Osteoblast (primary cell): ENCODE data around the gene FLNC. TPM values are rescaled to one million over a fixed set of nuclear protein-coding genes. Genes with fewer than 3 reads are reported as not detected.

Experiments
- DNase-seq: peaks from one replicate; pipeline ENCODE4 v3.0.0; 2011; ENCODE audit warnings: low spot score, mixed read lengths; ENCODE audit not compliant: insufficient read length; ENCODE audit errors: missing footprints
- H2AFZ ChIP-seq: 2 replicates; pipeline ENCODE4 v1.6.0; 2011; ENCODE audit warnings: mild to moderate bottlenecking, low read length
- H3K27ac ChIP-seq: 2 replicates; pipeline ENCODE4 v1.5.1; 2011; ENCODE audit warnings: mild to moderate bottlenecking, low read depth, low read length, moderate library complexity
- H3K27me3 ChIP-seq: 2 replicates; pipeline ENCODE4 v1.6.0; 2012; ENCODE audit warnings: mild to moderate bottlenecking, control low read depth, inconsistent platforms, low read length, moderate library complexity; ENCODE audit not compliant: insufficient read depth
- H3K36me3 ChIP-seq: 2 replicates; pipeline ENCODE4 v1.5.1; 2011; ENCODE audit warnings: mild to moderate bottlenecking, low read length, control low read depth, moderate library complexity; ENCODE audit not compliant: insufficient read depth
- H3K4me1 ChIP-seq: 2 replicates; pipeline ENCODE4 v1.5.1; 2011; ENCODE audit warnings: mild to moderate bottlenecking, low read length, control low read depth, moderate library complexity; ENCODE audit not compliant: insufficient read depth
- H3K4me2 ChIP-seq: 2 replicates; pipeline ENCODE4 v1.6.0; 2011; ENCODE audit warnings: mild to moderate bottlenecking, low read length; ENCODE audit not compliant: insufficient read depth
- H3K4me3 ChIP-seq: fragments of 200-600 bp; sonication (generic); 3 replicates; pipeline ENCODE4 v1.5.1; 2012; ENCODE audit warnings: mild to moderate bottlenecking, low read length, inconsistent platforms; ENCODE audit not compliant: insufficient read depth
- H3K79me2 ChIP-seq: 2 replicates; pipeline ENCODE4 v1.6.0; 2012; ENCODE audit warnings: mild to moderate bottlenecking, low read length, control low read depth, inconsistent platforms; ENCODE audit not compliant: insufficient read depth
- H3K9me3 ChIP-seq: 2 replicates; pipeline ENCODE4 v1.5.1; 2011; ENCODE audit warnings: low read depth, low read length, control low read depth
- H4K20me1 ChIP-seq: 2 replicates; pipeline ENCODE4 v1.6.0; 2012; ENCODE audit warnings: mild to moderate bottlenecking, low read length, control low read depth; ENCODE audit not compliant: insufficient read depth
- total RNA-seq: library from RNA; depleted of rRNA; stranded (reverse); fragments of >200 nt; gene quantifications from 2 replicates; pipeline ENCODE4 v1.2.3, GENCODE V29; 2012
- TF ChIP-seq, protein P1 (sequence below): IDR thresholded peaks from 2 replicates; pipeline ENCODE4 v1.5.1; 2011; ENCODE audit warnings: mild to moderate bottlenecking, low read depth, low read length, moderate library complexity; ENCODE audit errors: extremely low read depth

Gene FLNC
- total RNA-seq, 1 donor = 130 TPM

GRCh38 chr7:128904381-128905197 is 74.4 kb downstream of the FLNC start:
- no peaks in the 10 kb centered on the region for H3K79me2 ChIP-seq
- DNase-seq = peak; percentile 90
- peaks cover under 1% of the 10 kb centered on the region for H3K9me3 ChIP-seq
- H3K27ac ChIP-seq = no peak overlapping the region
- H3K27me3 ChIP-seq = peaks cover 31% of the 10 kb centered on the region
- H2AFZ ChIP-seq = no peak overlapping the region
- H4K20me1 ChIP-seq = no peaks in the 10 kb centered on the region
- H3K4me3 ChIP-seq = no peak overlapping the region
- no peaks in the 10 kb centered on the region for H3K4me1 ChIP-seq
- H3K4me2 ChIP-seq = no peak overlapping the region
- TF ChIP-seq, protein P1, sequence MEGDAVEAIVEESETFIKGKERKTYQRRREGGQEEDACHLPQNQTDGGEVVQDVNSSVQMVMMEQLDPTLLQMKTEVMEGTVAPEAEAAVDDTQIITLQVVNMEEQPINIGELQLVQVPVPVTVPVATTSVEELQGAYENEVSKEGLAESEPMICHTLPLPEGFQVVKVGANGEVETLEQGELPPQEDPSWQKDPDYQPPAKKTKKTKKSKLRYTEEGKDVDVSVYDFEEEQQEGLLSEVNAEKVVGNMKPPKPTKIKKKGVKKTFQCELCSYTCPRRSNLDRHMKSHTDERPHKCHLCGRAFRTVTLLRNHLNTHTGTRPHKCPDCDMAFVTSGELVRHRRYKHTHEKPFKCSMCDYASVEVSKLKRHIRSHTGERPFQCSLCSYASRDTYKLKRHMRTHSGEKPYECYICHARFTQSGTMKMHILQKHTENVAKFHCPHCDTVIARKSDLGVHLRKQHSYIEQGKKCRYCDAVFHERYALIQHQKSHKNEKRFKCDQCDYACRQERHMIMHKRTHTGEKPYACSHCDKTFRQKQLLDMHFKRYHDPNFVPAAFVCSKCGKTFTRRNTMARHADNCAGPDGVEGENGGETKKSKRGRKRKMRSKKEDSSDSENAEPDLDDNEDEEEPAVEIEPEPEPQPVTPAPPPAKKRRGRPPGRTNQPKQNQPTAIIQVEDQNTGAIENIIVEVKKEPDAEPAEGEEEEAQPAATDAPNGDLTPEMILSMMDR = peak; percentile 67
- H3K36me3 ChIP-seq = no peaks in the 10 kb centered on the region

DNA sequence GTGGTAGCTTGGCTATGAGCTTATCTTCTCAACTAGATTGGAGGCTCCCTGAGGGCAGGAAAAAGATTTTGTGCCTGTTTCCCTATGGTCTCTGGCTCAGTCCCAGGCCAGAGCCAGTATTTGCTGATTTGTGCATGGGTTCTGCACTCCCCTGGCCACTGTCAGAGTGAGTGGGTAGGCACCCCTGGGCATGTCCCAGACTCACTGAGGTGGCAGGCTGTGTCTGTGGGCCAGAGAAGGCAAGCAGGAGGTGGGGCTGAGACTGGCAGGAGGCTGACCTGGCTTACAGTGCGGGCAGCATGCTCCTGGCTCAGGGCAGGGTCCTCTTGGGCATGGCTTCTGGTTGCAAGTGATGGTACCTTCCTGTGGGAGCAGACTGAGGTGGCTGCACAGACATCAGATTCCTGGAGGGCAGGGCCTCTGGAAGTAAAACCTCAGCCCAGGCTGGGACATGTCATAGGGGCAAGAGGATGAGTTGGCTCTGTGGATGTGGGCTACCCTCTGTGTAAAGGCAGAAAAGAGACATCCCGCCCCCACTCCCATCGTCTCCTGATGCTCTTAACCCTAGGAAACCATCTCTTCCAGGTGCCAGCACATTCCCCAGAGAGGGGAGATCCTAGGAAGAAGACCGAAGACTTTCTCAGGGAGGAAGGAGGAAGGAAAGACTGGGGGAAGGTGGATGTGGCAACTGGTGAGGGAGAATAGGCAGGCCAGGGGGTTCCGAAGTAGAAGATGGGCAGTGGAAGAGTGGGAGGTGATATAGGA is 76.0 kb downstream of the FLNC start:
- H3K27me3 ChIP-seq = peaks cover 45% of the 10 kb centered on the region
- no peaks in the 10 kb centered on the region for H3K4me1 ChIP-seq
- H3K36me3 ChIP-seq = no peaks in the 10 kb centered on the region
- DNase-seq = no peak
- H2AFZ ChIP-seq = no peak overlapping the region
- H3K9me3 ChIP-seq = no peaks in the 10 kb centered on the region
- no peak overlapping the region for H3K4me3 ChIP-seq
- H3K79me2 ChIP-seq = no peaks in the 10 kb centered on the region
- no peaks in the 10 kb centered on the region for H4K20me1 ChIP-seq
- no peak overlapping the region for H3K4me2 ChIP-seq
- TF ChIP-seq, protein P1 = no peak
- H3K27ac ChIP-seq = no peak overlapping the region

- H3K4me1 ChIP-seq = no peaks in the 10 kb centered on the region
- H3K36me3 ChIP-seq = no peaks in the 10 kb centered on the region
- no peaks in the 10 kb centered on the region for H3K9me3 ChIP-seq
- no peak overlapping the region for H2AFZ ChIP-seq
- peaks cover 52% of the 10 kb centered on the region for H3K27me3 ChIP-seq
- no peaks in the 10 kb centered on the region for H3K79me2 ChIP-seq
- no peak overlapping the region for H3K4me3 ChIP-seq
- TF ChIP-seq, protein P1 = no peak
- no peaks in the 10 kb centered on the region for H4K20me1 ChIP-seq
- H3K27ac ChIP-seq = no peak overlapping the region
- H3K4me2 ChIP-seq = no peak overlapping the region
- peak; percentile 79 for DNase-seq
Observed at GRCh38 chr7:128906766-128907559, 76.8 kb downstream of the FLNC start.

Other genes starting within 250 kb of the FLNC start
- gene GARIN1A, start 158.1 kb upstream of the FLNC start, total RNA-seq = 1.4 and 2.1 TPM in 2 replicates
- 673 and 708 TPM in 2 replicates for gene CALU, start 91.0 kb upstream of the FLNC start, total RNA-seq
- not detected in 2 replicates for gene OPN1SW, start 54.6 kb upstream of the FLNC start, total RNA-seq
- 7.2 and 10.0 TPM in 2 replicates for gene CCDC136, start 38.4 kb upstream of the FLNC start, total RNA-seq
- 91.9 and 95.2 TPM in 2 replicates for gene ATP6V1F, start 32.5 kb downstream of the FLNC start, total RNA-seq
- gene KCP, start 80.3 kb downstream of the FLNC start, total RNA-seq = 0.88 and 1.1 TPM in 2 replicates
- gene IRF5, start 107.5 kb downstream of the FLNC start, total RNA-seq = under 0.01 TPM in 2 replicates
- gene TNPO3, start 224.7 kb downstream of the FLNC start, total RNA-seq = 54.5 and 56.1 TPM in 2 replicates